Mucosa of descending colon (tissue), 3 donors: ENCODE results near the gene IGSF21. TPM values are rescaled to one million over a fixed set of nuclear protein-coding genes. Genes with fewer than 3 reads are reported as not detected.

ENCODE experiments used
- ATAC-seq: fragments of 200-7000 bp; cut with Tn5 transposase; one replicate; pipeline ENCODE4 v1.9.1; 2020; ENCODE audit warnings: mild to moderate bottlenecking, moderate library complexity
- DNase-seq, 3 donors: peaks; one replicate each; pipeline ENCODE4 v3.0.0-alpha.2; 2020
- H3K36me3 ChIP-seq: fragments of 200-600 bp; one replicate; pipeline ENCODE4 v1.8.0; 2021; ENCODE audit warnings: low read depth, mild to moderate bottlenecking
- H3K4me1 ChIP-seq: fragments of 200-600 bp; one replicate; pipeline ENCODE4 v1.8.0; 2021; ENCODE audit warnings: low read depth, mild to moderate bottlenecking
- H3K4me3 ChIP-seq: fragments of 200-600 bp; one replicate; pipeline ENCODE4 v1.8.0; 2021; ENCODE audit warnings: mild to moderate bottlenecking
- H3K9me3 ChIP-seq: fragments of 200-600 bp; one replicate; pipeline ENCODE4 v1.8.0; 2021; ENCODE audit warnings: mild to moderate bottlenecking
- CTCF ChIP-seq: fragments of 200-600 bp; IDR thresholded peaks from one replicate; pipeline ENCODE4 v1.8.0; 2022; ENCODE audit warnings: antibody characterized with exemption, mild to moderate bottlenecking
- intact Hi-C, 2 donors: fragments of 100-400 bp; cut with DNase I in 1 of 2; cut with micrococcal nuclease in 1 of 2; formaldehyde crosslinking; loops; one replicate each; pipeline versions ENCODE4 v1.11.0 to v1.11.1; 2022; cut with DNase I, micrococcal nuclease
- total RNA-seq, 3 donors: library from RNA; stranded (reverse); fragmentation: NEBNext Ultra II Directional in 2 of 3; extraction: Animal tissue kit (Norgen Biotek cat#: 25700) in 2 of 3; gene quantifications; one replicate each; pipeline versions ENCODE4 v1.2.1 to v1.2.4, GENCODE V29; 2021 to 2023
- donor health status: DM: no; HTN: no; CAD: no; lungs with moderate emphysema.
- donor health status: DM: no; HTN: no; CAD: no.
- donor health status: DM: no; HTN: yes; CAD: no.

IGSF21 gene
- total RNA-seq, 3 donors from 2014 or later = 0.70 to 1.4 (median 0.96) TPM

DNA sequence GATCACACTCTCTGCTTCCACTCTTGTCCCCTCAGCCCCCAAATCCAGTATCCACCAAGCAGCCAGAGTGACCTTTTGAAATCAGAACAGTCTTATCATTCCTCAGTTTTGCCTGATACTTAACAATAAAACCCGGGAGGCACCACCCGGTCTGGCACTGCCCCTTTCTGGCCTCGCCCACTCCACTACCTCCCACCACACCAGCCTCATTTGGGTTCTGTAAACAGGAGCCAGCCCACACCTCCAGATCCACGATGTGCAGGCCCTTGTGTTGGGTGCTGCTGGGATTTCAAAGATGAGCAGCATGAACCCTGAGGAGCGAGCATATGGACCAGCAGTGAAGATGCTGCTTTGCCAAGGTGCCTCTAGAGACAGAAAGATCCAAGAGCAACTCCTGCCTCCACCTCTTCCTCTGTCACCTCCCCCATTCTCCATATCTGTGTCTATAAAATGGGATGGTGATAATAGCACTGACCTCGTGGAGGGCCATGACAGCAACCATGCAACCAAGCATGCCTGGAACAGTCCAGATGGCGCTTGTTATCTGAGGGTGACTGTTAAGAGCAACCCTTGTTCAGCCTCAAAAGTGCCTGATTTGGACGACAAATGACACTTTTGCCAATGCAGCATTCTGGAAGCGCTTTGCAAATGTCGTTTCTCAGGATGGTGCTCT is 136.0 kb downstream of the IGSF21 start:
- Histone ChIP-seq H3K4me1 (peaks cover 5% of the 10 kb centered on the region), H3K9me3 (no peaks in the 10 kb centered on the region), H3K36me3 (no peaks in the 10 kb centered on the region), H3K4me3 (no peak overlapping the region)
- intact Hi-C loops = no loop called here
- TF ChIP-seq CTCF = no peak
- DNase-seq (no peak), ATAC-seq (no peak)

DNA sequence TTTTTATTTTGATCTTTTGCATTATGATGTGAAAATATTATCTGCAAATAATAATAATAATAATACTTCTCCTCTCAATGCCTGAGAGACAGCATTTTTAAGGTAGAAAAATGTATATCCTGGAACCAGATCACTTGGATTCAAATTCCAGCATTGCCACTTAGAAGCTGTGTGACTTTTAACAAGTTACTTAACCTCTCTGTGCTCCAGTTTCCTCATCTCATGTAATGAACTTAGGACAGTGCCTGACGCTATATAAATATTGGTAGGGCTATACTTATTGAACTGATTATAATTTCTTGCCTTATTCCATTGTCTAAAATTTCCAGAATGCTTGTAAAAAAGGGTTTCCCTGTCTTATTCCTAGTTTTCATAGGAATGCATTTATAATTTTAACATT is 137.2 kb downstream of the IGSF21 start:
- H3K36me3 ChIP-seq = no peaks in the 10 kb centered on the region
- TF ChIP-seq CTCF = no peak
- H3K4me3 ChIP-seq = no peak overlapping the region
- H3K9me3 ChIP-seq = no peaks in the 10 kb centered on the region
- ATAC-seq = no peak
- no peak for DNase-seq
- H3K4me1 ChIP-seq = peaks cover 5% of the 10 kb centered on the region
- intact Hi-C loops = no loop called here

- no peak for DNase-seq
- intact Hi-C loops = no loop called here
- TF ChIP-seq CTCF = no peak
- Histone ChIP-seq H3K36me3 (no peaks in the 10 kb centered on the region), H3K4me3 (no peak overlapping the region), H3K9me3 (no peaks in the 10 kb centered on the region), H3K4me1 (peaks cover 5% of the 10 kb centered on the region)
- no peak for ATAC-seq
Measured at GRCh38 chr1:18245647-18246046, 138.0 kb downstream of the IGSF21 start.

- DNase-seq (no peak), ATAC-seq (no peak)
- H3K36me3 ChIP-seq = no peaks in the 10 kb centered on the region
- intact Hi-C loops = no loop called here
- H3K4me3 ChIP-seq = no peak overlapping the region
- no peak for TF ChIP-seq CTCF
- no peaks in the 10 kb centered on the region for H3K9me3 ChIP-seq
- no peaks in the 10 kb centered on the region for H3K4me1 ChIP-seq
Measured at GRCh38 chr1:18246543-18246942, 138.9 kb downstream of the IGSF21 start.

DNA sequence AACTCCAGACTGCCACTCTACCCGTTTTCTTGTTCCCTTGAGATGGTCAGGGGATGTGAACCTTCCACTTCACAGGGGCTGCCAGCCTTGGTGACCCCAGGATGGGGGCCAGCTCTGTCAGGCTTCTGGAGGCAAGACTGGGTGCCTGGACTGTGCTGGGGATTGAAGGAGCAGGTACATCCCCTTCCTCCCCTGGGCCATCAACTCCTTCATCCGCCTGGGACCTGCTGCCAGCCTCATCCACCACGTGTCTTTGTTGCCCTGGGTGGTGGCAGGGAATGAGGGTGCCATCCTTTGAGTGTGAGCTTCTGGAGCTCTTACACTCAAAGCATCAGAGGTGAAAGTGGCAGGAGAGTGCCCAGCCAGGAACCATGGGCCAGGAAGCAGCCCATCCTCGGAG is 139.6 kb downstream of the IGSF21 start:
- intact Hi-C loops = no loop called here
- DNase-seq (no peak), ATAC-seq (no peak)
- Histone ChIP-seq H3K36me3 (no peaks in the 10 kb centered on the region), H3K4me1 (no peaks in the 10 kb centered on the region), H3K9me3 (no peaks in the 10 kb centered on the region), H3K4me3 (no peak overlapping the region)
- TF ChIP-seq CTCF = no peak

DNA sequence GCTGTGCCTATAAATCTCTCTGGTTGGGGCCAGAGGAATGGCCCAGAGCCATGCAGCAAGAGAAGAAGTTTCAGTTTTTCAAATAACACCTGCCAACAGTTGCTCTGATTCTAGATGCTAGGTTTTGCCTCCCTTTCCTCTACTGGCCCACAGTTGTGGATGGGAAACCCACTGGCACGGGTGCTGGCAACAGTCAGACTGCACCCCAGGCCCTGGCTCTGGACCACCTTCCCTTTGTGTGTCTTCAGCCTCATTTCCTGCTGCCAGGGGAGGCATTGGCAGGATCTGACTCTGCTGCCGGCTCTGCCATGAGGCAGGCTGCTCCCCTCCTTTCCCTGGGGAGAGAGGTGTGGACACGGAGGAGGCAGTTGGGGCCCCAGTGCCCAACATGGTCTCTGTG is 142.0 kb downstream of the IGSF21 start:
- H3K4me3 ChIP-seq = no peak overlapping the region
- H3K9me3 ChIP-seq = no peaks in the 10 kb centered on the region
- no peaks in the 10 kb centered on the region for H3K4me1 ChIP-seq
- H3K36me3 ChIP-seq = no peaks in the 10 kb centered on the region
- intact Hi-C loops = no loop called here
- no peak for TF ChIP-seq CTCF
- ATAC-seq (no peak), DNase-seq (no peak)
